ENCODE measurements around the gene CROCC. TPM values are rescaled to one million over a fixed set of nuclear protein-coding genes. Genes with fewer than 3 reads are reported as not detected.

Gene CROCC
- total and polyA plus RNA-seq, 9 of the 15 experiments (the other 6 are each of a cell fraction or from before 2014, with no cell fraction given): 0.17 to 15.4 (median 7.6) TPM

DNA sequence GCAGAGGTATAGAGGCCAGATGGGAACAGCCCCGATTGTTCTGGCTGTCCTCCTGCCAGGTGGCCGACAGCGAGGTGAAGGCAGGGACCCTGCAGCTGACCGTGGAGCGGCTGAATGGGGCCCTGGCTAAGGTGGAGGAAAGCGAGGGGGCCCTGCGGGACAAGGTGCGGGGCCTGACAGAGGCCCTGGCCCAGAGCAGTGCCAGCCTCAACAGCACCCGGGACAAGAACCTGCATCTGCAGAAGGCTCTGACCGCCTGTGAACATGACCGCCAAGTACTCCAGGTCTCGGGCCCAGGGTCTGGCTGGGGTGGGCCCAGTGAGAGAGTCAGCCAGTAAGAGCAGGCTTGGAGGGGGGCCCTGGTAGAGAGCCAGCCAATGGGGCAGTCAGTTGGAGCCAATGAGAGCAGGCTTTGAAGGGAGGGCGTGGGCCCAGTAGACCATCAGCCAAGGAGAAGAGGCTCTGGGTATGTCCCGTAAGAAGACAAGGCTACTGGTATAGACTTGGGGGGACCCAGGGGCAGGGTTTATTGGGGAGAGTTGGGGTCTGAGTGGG is 47.4 kb downstream of the CROCC start (continued):
- TF ChIP-seq, protein P1, sequence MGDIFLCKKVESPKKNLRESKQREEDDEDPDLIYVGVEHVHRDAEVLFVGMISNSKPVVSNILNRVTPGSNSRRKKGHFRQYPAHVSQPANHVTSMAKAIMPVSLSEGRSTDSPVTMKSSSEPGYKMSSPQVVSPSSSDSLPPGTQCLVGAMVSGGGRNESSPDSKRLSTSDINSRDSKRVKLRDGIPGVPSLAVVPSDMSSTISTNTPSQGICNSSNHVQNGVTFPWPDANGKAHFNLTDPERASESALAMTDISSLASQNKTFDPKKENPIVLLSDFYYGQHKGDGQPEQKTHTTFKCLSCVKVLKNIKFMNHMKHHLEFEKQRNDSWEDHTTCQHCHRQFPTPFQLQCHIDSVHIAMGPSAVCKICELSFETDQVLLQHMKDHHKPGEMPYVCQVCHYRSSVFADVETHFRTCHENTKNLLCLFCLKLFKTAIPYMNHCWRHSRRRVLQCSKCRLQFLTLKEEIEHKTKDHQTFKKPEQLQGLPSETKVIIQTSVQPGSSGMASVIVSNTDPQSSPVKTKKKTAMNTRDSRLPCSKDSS (IDR thresholded peaks at IDR 0.05; ENCODE audit: low read depth, partially characterized antibody): no peak

GRCh38 chr1:16969651-16970050 is 47.9 kb downstream of the CROCC start:
- TF ChIP-seq CCNT2 (IDR thresholded peaks at IDR 0.05; ENCODE audit: borderline replicate concordance, extremely low read depth, insufficient read length, low read depth, low read length) (no peak), MCM7 (IDR thresholded peaks at IDR 0.05) (no peak), FOXJ2 (tag; IDR thresholded peaks at IDR 0.05) (no peak), ARHGAP35 (IDR thresholded peaks at IDR 0.05; ENCODE audit: partially characterized antibody) (no peak), POLR2AphosphoS2 (IDR thresholded peaks at IDR 0.05; ENCODE audit: low read length) (no peak), EP300 (IDR thresholded peaks at IDR 0.05; ENCODE audit: low read length) (no peak), ZBTB34 (CRISPR knock-in tag; IDR thresholded peaks at IDR 0.05) (no peak), ZNF668 (CRISPR knock-in tag; IDR thresholded peaks at IDR 0.05) (no peak), ZNF239 (CRISPR knock-in tag; IDR thresholded peaks at IDR 0.05) (no peak), CXXC5 (CRISPR knock-in tag; IDR thresholded peaks at IDR 0.05) (no peak), ZNF217 (CRISPR knock-in tag; IDR thresholded peaks at IDR 0.05) (no peak), NEUROD1 (IDR thresholded peaks at IDR 0.05; ENCODE audit: borderline replicate concordance, low read depth, low read length, partially characterized antibody) (no peak)
- no peak overlapping the region for H2AFZ ChIP-seq (ENCODE audit: low read depth, low read length)
- peaks cover 14% of the 10 kb centered on the region for H4K20me1 ChIP-seq (replicated peaks; ENCODE audit: control insufficient read depth, insufficient read depth, low read length)
- in situ Hi-C loops (cut with MboI): no loop called here
- ChIA-PET CTCF (ENCODE audit: low intra/inter-chr PET ratio) (no interaction called here), POLR2A (interaction anchor here (0.6 to 1.1 kb wide), 3 partner anchors 12 to 208 kb away, joined by 3 to 4 read pairs (median 3); no protein-coding TSS in a partner anchor)
- no peak overlapping the region for H3K4me3 ChIP-seq
- FAIRE-seq (no peak), ATAC-seq (no peak), DNase-seq (ENCODE audit: extremely low read depth in 1 of 4, low spot score in 3 of 4) (no peak)
- no peaks in the 10 kb centered on the region for H3K9me1 ChIP-seq (ENCODE audit: control insufficient read depth, insufficient read depth, low read length)
- H3K27ac ChIP-seq (ENCODE audit: extremely low read depth, low read depth, low read length): no peak overlapping the region
- H3K9ac ChIP-seq (ENCODE audit: insufficient read depth in 1 of 2, low read depth in 2 of 2, low read length in 2 of 2): peak overlapping the region in 1 of 2 experiments; percentile 79; a peak in 2 of 4 replicates
- intact Hi-C loops (cut with micrococcal nuclease): no loop called here
- peaks cover 0 to 51% of the 10 kb centered on the region in 2 experiments; a peak in 1 of 5 replicates for H3K4me1 ChIP-seq (replicated peaks in 1 of 2; ENCODE audit: control insufficient read depth in 2 of 2, insufficient read depth in 2 of 2, low read length in 2 of 2)
- H3K36me3 ChIP-seq (ENCODE audit: control insufficient read depth, insufficient read depth, low read length): no peaks in the 10 kb centered on the region
- H3K79me2 ChIP-seq (ENCODE audit: control insufficient read depth, insufficient read depth, low read length): no peaks in the 10 kb centered on the region
- H3K27me3 ChIP-seq (ENCODE audit: control insufficient read depth in 2 of 2, insufficient read depth in 2 of 2, low read length in 2 of 2): peaks cover 34 to 72% of the 10 kb centered on the region in 2 experiments
- no TSS peak for BruUV-seq (replicated peaks)
- WGBS (ENCODE audit: insufficient coverage, low coverage, missing lambda C conversion rate): 14% methylated on average over 12 of the region's 12 CpGs
- H3K9me3 ChIP-seq (replicated peaks; ENCODE audit: control insufficient read depth, insufficient read depth, low read depth, low read length): no peaks in the 10 kb centered on the region
- H3K4me2 ChIP-seq (ENCODE audit: insufficient read depth, low read length): no peak overlapping the region
